ENCODE results near the gene PJA1.

Gene PJA1

GRCh38 chrX:69123481-69123880 is 41.8 kb downstream of the PJA1 start:
- TF ChIP-seq ZNF157 (tag by site-specific recombination; IDR thresholded peaks at IDR 0.05) (no peak), ZNF174 (tag by site-specific recombination; IDR thresholded peaks at IDR 0.05) (no peak), ZNF785 (tag by site-specific recombination; IDR thresholded peaks at IDR 0.05) (no peak), TCF7L2 (IDR thresholded peaks at IDR 0.05; ENCODE audit: borderline replicate concordance, low read depth, low read length) (no peak), ZNF37A (tag by site-specific recombination; IDR thresholded peaks at IDR 0.05) (no peak), ZNF560 (tag by site-specific recombination; IDR thresholded peaks at IDR 0.05; ENCODE audit: borderline replicate concordance) (no peak), TRIM28 (IDR thresholded peaks at IDR 0.05; ENCODE audit: borderline replicate concordance, low read length) (no peak), ZNF518A (tag by site-specific recombination; conservative IDR thresholded peaks at IDR 0.05; ENCODE audit: low read depth) (no peak)
- POLR2A ChIA-PET: no interaction called here

GRCh38 chrX:69121321-69122000 is 43.8 kb downstream of the PJA1 start:
- no peaks in the 10 kb centered on the region for H3K9me3 ChIP-seq (ENCODE audit: control insufficient read depth, insufficient read depth, low read depth, low read length)
- no peaks in the 10 kb centered on the region for H3K4me1 ChIP-seq (ENCODE audit: control insufficient read depth, insufficient read depth, low read length)
- no peaks in the 10 kb centered on the region for H3K36me3 ChIP-seq (ENCODE audit: control insufficient read depth in 2 of 2, insufficient read depth in 1 of 2, low read length in 2 of 2)
- ChIA-PET CTCF (interaction anchor here (1.1 to 2.6 kb wide), 2 partner anchors 12 to 28 kb away, joined by 10 to 12 read pairs; no protein-coding TSS in a partner anchor), POLR2A (no interaction called here)
- no peak for TF ChIP-seq ZNF341 (tag by site-specific recombination; IDR thresholded peaks at IDR 0.05; ENCODE audit: low read depth)
- TF ChIP-seq ZNF521 (tag by site-specific recombination; IDR thresholded peaks at IDR 0.05): no peak
- TF ChIP-seq ZNF510 (tag by site-specific recombination; IDR thresholded peaks at IDR 0.05; ENCODE audit: insufficient replicate concordance): no peak
- H3K27ac ChIP-seq (ENCODE audit: extremely low read depth, low read depth, low read length): no peak overlapping the region
- no peak overlapping the region for H3K4me3 ChIP-seq (ENCODE audit: low read depth, low read length)

More at GRCh38 chrX:69123481-69123880, 41.8 kb downstream of the PJA1 start:
- Histone ChIP-seq H3K27ac (ENCODE audit: extremely low read depth, low read depth, low read length) (no peak overlapping the region), H3K4me3 (ENCODE audit: low read depth, low read length) (no peak overlapping the region), H3K4me1 (ENCODE audit: control insufficient read depth, insufficient read depth, low read length) (no peaks in the 10 kb centered on the region), H3K9me3 (ENCODE audit: control insufficient read depth, insufficient read depth, low read depth, low read length) (no peaks in the 10 kb centered on the region), H3K36me3 (ENCODE audit: control insufficient read depth in 2 of 2, insufficient read depth in 1 of 2, low read length in 2 of 2) (no peaks in the 10 kb centered on the region)
- CTCF ChIA-PET: interaction anchor here (1.0 to 2.6 kb wide), 4 partner anchors 10 to 36 kb away, joined by 3 to 15 read pairs (median 8); no protein-coding TSS in a partner anchor

GRCh38 chrX:69120476-69120875 is 44.8 kb downstream of the PJA1 start:
- no peak overlapping the region for H3K4me3 ChIP-seq (ENCODE audit: low read depth, low read length)
- CTCF ChIA-PET: interaction anchor here (2.3 kb wide), 1 partner anchor 13 kb away, joined by 7 read pairs; no protein-coding TSS in a partner anchor
- TF ChIP-seq ZNF837 (tag by site-specific recombination; IDR thresholded peaks at IDR 0.05) (no peak), ZNF561 (tag by site-specific recombination; IDR thresholded peaks at IDR 0.05; ENCODE audit: borderline replicate concordance) (no peak), ZNF621 (tag by site-specific recombination; IDR thresholded peaks at IDR 0.05) (no peak), SP2 (tag by site-specific recombination; IDR thresholded peaks at IDR 0.05) (no peak), HOXA7 (CRISPR knock-in tag; IDR thresholded peaks at IDR 0.05; ENCODE audit: borderline replicate concordance) (no peak), ZBTB26 (tag by site-specific recombination; optimal IDR thresholded peaks at IDR 0.05) (no peak), ZNF518A (tag by site-specific recombination; conservative IDR thresholded peaks at IDR 0.05; ENCODE audit: low read depth) (no peak), ZNF350 (tag by site-specific recombination; IDR thresholded peaks at IDR 0.05) (no peak), ZNF341 (tag by site-specific recombination; IDR thresholded peaks at IDR 0.05; ENCODE audit: low read depth) (no peak), KLF16 (tag by site-specific recombination; IDR thresholded peaks at IDR 0.05) (no peak)

More at GRCh38 chrX:69120476-69120875, 44.8 kb downstream of the PJA1 start:
- Histone ChIP-seq H3K36me3 (ENCODE audit: control insufficient read depth in 2 of 2, insufficient read depth in 1 of 2, low read length in 2 of 2) (no peaks in the 10 kb centered on the region), H3K9me3 (ENCODE audit: control insufficient read depth, insufficient read depth, low read depth, low read length) (no peaks in the 10 kb centered on the region), H3K4me1 (ENCODE audit: control insufficient read depth, insufficient read depth, low read length) (no peaks in the 10 kb centered on the region), H3K27ac (ENCODE audit: extremely low read depth, low read depth, low read length) (no peak overlapping the region)
- POLR2A ChIA-PET: interaction anchor here (1.4 kb wide), 1 partner anchor 292 kb away, joined by 4 read pairs; the partner anchor contains the start of gene EFNB1
